Stimulated activated CD4-positive, alpha-beta T cell treated with anti-CD3 and anti-CD28 coated beads, Interleukin-12 subunit alpha, Interleukin-12 subunit beta, amount 100 ng/mL, for 48 hours (primary cell): ENCODE data around the gene RTCB.

Source experiments
- DNase-seq, 3 donors: peaks; one replicate each; pipeline ENCODE4 v3.0.0-alpha.2; 2020; ENCODE audit warnings: low read depth in 2 of 3, low spot score in 1 of 3

Gene RTCB

DNA sequence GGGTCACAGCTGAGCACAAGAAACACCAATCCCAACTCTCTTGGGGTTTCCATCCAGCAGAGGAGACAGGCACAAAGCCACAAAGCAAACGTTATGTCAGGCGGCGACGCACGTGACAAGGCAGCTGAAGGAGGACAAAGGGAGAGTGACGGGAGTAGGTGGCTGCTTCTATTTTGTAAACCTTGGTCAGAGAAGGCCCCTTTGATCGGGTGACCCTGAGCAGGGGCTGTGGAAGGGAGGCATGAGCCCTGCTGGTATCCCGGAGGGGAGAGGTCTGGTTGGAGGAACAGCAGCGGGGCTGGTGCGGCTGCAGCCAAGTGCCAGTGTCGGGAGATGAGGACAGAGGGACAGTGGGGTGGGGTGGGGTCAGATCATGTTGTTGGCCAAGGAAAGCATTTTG is 71.6 kb downstream of the RTCB start:
- no peak for DNase-seq

DNA sequence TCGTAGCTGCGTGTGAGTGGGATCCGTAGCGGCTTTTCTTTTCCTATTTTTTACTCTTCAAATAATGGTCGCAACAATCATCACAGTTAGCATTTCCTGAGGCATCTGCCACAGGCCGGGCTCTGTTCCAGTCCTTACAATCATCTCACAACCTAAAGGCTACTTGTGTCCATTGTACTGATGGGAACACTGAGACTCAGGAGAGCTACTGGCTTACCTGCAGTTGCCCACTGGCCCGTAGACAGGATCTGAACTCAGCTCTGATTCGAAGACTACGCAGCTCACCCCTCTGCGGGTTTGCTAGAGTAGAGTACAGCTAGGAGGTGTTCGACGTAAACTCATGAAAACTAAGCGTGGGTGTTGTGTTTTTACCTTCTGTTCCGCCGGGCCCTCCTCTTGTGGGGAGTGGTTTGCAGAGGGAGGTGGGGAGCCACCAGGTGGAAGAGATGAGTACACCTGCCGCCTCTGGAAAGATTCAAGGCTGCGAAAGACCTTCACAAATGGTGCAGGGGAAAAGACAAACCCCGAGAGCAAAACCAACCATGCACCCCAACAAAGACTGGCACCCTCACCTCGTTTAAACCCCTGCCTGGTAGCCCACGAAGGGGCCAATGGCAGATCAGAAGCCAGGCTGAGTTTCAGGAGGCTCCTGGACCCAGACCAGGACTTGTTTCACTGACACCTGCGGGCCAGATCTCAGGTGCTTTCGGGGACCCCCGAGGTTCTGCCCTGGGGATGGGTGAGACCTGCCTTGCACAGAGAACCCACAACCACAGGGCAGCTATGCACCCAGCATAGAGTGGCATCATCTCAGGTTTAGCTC is 72.6 kb downstream of the RTCB start:
- DNase-seq = no peak

DNA sequence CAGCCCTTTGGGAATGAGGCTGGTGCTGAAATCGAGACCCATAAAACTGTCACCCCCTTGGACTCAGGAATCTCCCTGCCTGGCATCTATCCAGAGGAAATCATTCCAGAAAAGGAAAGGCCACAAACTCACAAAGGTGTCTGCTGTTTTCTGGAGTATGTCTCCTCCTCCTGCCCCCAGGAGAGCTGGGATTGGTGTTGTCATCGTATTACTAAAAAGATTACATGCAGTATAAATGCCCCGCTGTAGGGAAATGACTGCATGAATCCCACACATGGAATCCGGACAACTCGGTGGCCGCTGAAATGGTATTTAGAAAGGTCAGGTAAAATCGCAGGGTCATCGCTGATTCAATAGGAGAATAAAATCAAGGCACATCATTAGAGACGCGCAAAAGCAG is 73.3 kb downstream of the RTCB start:
- no peak for DNase-seq
